GM18868 (cell line): Measurements from ENCODE around the gene RUSF1.
"Not testable (repeated sequence)": the region's sequence is repeated elsewhere in the genome, so short reads cannot be mapped to it uniquely, and the experiment has no call there.

ENCODE experiments used
- ATAC-seq: cut with Tn5 transposase; IDR thresholded peaks from one replicate; pipeline ENCODE4 v1.9.1; 2021; ENCODE audit warnings: mild to moderate bottlenecking, moderate library complexity; ENCODE audit not compliant: unreplicated experiment

The RUSF1 gene

GRCh38 chr16:31507929-31508705 lies at the start of gene RUSF1:
Gene RUSF1, minus strand, starts transcription at chr16:31508391. Its CDS starts 18 bp downstream, at chr16:31508373.
- peak; percentile 86 for ATAC-seq

GRCh38 chr16:31542763-31543162 lies 34.6 kb upstream of the RUSF1 start:
- ATAC-seq: no peak

- ATAC-seq: not testable (repeated sequence)
These were observed 31.6 kb upstream of the RUSF1 start for GRCh38 chr16:31539762-31540161.

- not testable (repeated sequence) for ATAC-seq
These were observed 30.0 kb upstream of the RUSF1 start for GRCh38 chr16:31538243-31538598.

GRCh38 chr16:31537362-31538242 lies 29.4 kb upstream of the RUSF1 start:
- no peak for ATAC-seq

GRCh38 chr16:31536804-31537361 lies 28.7 kb upstream of the RUSF1 start:
- ATAC-seq: no peak

- no peak for ATAC-seq
These were observed 27.5 kb upstream of the RUSF1 start for GRCh38 chr16:31535737-31536136.

GRCh38 chr16:31532896-31533295 lies 24.7 kb upstream of the RUSF1 start:
- ATAC-seq: no peak

GRCh38 chr16:31532120-31532519 lies 23.9 kb upstream of the RUSF1 start:
- no peak for ATAC-seq

- no peak for ATAC-seq
These were observed 22.9 kb upstream of the RUSF1 start for GRCh38 chr16:31531096-31531495.

GRCh38 chr16:31530405-31530804 lies 22.2 kb upstream of the RUSF1 start:
- ATAC-seq: no peak

GRCh38 chr16:31529937-31530312 lies 21.7 kb upstream of the RUSF1 start:
- no peak for ATAC-seq

GRCh38 chr16:31529108-31529936 lies 21.1 kb upstream of the RUSF1 start:
- no peak for ATAC-seq

GRCh38 chr16:31528523-31529107 lies 20.4 kb upstream of the RUSF1 start:
- ATAC-seq: no peak

- no peak for ATAC-seq
These were observed 19.6 kb upstream of the RUSF1 start, which contains the start of gene AHSP for GRCh38 chr16:31527734-31528274. Gene AHSP, plus strand, starts transcription at chr16:31527900. Its CDS starts 240 bp downstream, at chr16:31528140.

- no peak for ATAC-seq
These were observed 16.9 kb upstream of the RUSF1 start for GRCh38 chr16:31525113-31525512.

- not testable (repeated sequence) for ATAC-seq
These were observed 15.6 kb upstream of the RUSF1 start for GRCh38 chr16:31523768-31524167.

GRCh38 chr16:31522071-31522470 lies 13.9 kb upstream of the RUSF1 start:
- no peak for ATAC-seq

- no peak for ATAC-seq
These were observed 13.2 kb upstream of the RUSF1 start for GRCh38 chr16:31521368-31521767.
